Measurements from ENCODE around the gene NRG2. TPM values are rescaled to one million over a fixed set of nuclear protein-coding genes. Genes with fewer than 3 reads are reported as not detected.

Gene NRG2
- total RNA-seq, 1 experiment from 2014 or later: 0.91 TPM

DNA sequence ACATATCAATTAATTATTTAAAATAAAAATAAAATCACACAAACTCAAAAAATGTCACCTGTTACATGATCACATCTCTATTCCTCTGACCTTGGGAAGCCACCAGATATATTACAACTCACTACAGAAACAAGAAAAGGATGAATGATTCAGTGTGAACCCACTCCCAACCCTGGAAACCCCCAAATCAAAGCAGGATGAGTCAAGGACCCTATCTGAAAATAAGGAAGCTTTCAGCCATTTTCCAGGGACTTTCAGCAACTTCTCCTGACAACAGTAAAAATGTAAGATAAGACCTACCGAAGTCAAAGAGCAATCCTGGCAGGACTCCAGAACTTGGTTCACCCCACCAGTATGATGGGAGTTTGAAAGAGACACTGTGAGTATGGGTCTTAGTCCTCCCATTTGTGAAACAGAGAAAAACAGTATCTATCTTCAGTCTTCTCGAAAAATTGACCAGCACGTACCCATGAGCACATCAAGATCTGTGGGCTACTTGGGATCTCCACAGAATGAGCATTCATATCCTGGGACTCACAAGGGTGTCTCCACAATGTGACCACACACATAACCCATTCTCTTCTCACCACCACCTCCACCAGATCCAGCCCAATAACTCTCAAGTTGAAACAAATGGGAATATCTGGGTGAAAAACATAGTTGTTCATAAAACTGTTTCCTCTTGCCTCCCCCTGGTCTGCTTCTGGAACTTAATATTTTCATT lies 9.9 kb downstream of the NRG2 start:
- CTCF ChIA-PET: no interaction called here
- no peak overlapping the region for H3K4me3 ChIP-seq (replicated peaks in 1 of 2; ENCODE audit: low read depth in 1 of 2, low read length in 2 of 2)
- no peaks in the 10 kb centered on the region for H3K9me2 ChIP-seq (ENCODE audit: insufficient read depth)
- no peaks in the 10 kb centered on the region for H3K36me3 ChIP-seq (ENCODE audit: control insufficient read depth in 1 of 2, insufficient read depth in 2 of 2, low read length in 2 of 2)
- H3K9me3 ChIP-seq (ENCODE audit: control insufficient read depth in 1 of 2, insufficient read depth in 1 of 2, low read depth in 1 of 2, low read length in 2 of 2): no peaks in the 10 kb centered on the region
- H3K4me2 ChIP-seq (ENCODE audit: low read length): no peak overlapping the region
- TF ChIP-seq, protein P1, sequence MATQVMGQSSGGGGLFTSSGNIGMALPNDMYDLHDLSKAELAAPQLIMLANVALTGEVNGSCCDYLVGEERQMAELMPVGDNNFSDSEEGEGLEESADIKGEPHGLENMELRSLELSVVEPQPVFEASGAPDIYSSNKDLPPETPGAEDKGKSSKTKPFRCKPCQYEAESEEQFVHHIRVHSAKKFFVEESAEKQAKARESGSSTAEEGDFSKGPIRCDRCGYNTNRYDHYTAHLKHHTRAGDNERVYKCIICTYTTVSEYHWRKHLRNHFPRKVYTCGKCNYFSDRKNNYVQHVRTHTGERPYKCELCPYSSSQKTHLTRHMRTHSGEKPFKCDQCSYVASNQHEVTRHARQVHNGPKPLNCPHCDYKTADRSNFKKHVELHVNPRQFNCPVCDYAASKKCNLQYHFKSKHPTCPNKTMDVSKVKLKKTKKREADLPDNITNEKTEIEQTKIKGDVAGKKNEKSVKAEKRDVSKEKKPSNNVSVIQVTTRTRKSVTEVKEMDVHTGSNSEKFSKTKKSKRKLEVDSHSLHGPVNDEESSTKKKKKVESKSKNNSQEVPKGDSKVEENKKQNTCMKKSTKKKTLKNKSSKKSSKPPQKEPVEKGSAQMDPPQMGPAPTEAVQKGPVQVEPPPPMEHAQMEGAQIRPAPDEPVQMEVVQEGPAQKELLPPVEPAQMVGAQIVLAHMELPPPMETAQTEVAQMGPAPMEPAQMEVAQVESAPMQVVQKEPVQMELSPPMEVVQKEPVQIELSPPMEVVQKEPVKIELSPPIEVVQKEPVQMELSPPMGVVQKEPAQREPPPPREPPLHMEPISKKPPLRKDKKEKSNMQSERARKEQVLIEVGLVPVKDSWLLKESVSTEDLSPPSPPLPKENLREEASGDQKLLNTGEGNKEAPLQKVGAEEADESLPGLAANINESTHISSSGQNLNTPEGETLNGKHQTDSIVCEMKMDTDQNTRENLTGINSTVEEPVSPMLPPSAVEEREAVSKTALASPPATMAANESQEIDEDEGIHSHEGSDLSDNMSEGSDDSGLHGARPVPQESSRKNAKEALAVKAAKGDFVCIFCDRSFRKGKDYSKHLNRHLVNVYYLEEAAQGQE (IDR thresholded peaks at IDR 0.05; ENCODE audit: low read depth): no peak
- no peak for TF ChIP-seq ZNF274 (IDR thresholded peaks at IDR 0.05; ENCODE audit: low read depth, low read length)
- TF ChIP-seq TCF7L2 (IDR thresholded peaks at IDR 0.05; ENCODE audit: borderline replicate concordance, extremely low read depth, insufficient read depth, insufficient read length): no peak
- TF ChIP-seq FOSL1 (IDR thresholded peaks at IDR 0.05; ENCODE audit: low read depth): no peak
- no peak for TF ChIP-seq POLR2AphosphoS5 (IDR thresholded peaks at IDR 0.05; ENCODE audit: low read depth, low read length)
- TF ChIP-seq SP1 (IDR thresholded peaks at IDR 0.05; ENCODE audit: low read depth): no peak
- TF ChIP-seq EZH2phosphoT487 (IDR thresholded peaks at IDR 0.05; ENCODE audit: borderline replicate concordance): no peak
- TF ChIP-seq, protein P2, sequence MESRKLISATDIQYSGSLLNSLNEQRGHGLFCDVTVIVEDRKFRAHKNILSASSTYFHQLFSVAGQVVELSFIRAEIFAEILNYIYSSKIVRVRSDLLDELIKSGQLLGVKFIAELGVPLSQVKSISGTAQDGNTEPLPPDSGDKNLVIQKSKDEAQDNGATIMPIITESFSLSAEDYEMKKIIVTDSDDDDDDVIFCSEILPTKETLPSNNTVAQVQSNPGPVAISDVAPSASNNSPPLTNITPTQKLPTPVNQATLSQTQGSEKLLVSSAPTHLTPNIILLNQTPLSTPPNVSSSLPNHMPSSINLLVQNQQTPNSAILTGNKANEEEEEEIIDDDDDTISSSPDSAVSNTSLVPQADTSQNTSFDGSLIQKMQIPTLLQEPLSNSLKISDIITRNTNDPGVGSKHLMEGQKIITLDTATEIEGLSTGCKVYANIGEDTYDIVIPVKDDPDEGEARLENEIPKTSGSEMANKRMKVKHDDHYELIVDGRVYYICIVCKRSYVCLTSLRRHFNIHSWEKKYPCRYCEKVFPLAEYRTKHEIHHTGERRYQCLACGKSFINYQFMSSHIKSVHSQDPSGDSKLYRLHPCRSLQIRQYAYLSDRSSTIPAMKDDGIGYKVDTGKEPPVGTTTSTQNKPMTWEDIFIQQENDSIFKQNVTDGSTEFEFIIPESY (IDR thresholded peaks at IDR 0.05; ENCODE audit: extremely low read depth, insufficient replicate concordance, low read length): no peak
- no peak for TF ChIP-seq EGR1 (IDR thresholded peaks at IDR 0.05; ENCODE audit: low read depth)
- TF ChIP-seq SIN3A (IDR thresholded peaks at IDR 0.05; ENCODE audit: low read depth): no peak
- no peak for TF ChIP-seq CEBPB (IDR thresholded peaks at IDR 0.05; ENCODE audit: low read depth)
- TF ChIP-seq, protein P3, sequence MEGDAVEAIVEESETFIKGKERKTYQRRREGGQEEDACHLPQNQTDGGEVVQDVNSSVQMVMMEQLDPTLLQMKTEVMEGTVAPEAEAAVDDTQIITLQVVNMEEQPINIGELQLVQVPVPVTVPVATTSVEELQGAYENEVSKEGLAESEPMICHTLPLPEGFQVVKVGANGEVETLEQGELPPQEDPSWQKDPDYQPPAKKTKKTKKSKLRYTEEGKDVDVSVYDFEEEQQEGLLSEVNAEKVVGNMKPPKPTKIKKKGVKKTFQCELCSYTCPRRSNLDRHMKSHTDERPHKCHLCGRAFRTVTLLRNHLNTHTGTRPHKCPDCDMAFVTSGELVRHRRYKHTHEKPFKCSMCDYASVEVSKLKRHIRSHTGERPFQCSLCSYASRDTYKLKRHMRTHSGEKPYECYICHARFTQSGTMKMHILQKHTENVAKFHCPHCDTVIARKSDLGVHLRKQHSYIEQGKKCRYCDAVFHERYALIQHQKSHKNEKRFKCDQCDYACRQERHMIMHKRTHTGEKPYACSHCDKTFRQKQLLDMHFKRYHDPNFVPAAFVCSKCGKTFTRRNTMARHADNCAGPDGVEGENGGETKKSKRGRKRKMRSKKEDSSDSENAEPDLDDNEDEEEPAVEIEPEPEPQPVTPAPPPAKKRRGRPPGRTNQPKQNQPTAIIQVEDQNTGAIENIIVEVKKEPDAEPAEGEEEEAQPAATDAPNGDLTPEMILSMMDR (IDR thresholded peaks at IDR 0.05 in 2 of 3, conservative IDR thresholded peaks at IDR 0.05 in 1 of 3; ENCODE audit: borderline replicate concordance in 1 of 3, insufficient read depth in 1 of 3, low read depth in 2 of 3, low read length in 2 of 3): no peak
- no peak for TF ChIP-seq JUND (IDR thresholded peaks at IDR 0.05)
- no peak for TF ChIP-seq EZH2 (IDR thresholded peaks at IDR 0.05)
- TF ChIP-seq ELF1 (IDR thresholded peaks at IDR 0.05; ENCODE audit: borderline replicate concordance, low read depth): no peak
- no peaks in the 10 kb centered on the region for H4K20me1 ChIP-seq (ENCODE audit: insufficient read depth)
- no TSS peak for BruUV-seq (replicated peaks)
- no peak overlapping the region for H3K27ac ChIP-seq (ENCODE audit: low read depth, low read length)
- DNase-seq (ENCODE audit: low read depth, low spot score) (no peak), ATAC-seq (no peak)
- intact Hi-C loops (cut with micrococcal nuclease): no loop called here
- RAD21 ChIA-PET (ENCODE audit: low non-redundant PET in 1 of 2, low total read pairs in 2 of 2, uncharacterized antibody in 2 of 2, unreplicated experiment in 2 of 2): no interaction called here
- POLR2A ChIA-PET: no interaction called here
- H3K9ac ChIP-seq (ENCODE audit: low read length): no peak overlapping the region
- H3K79me2 ChIP-seq (ENCODE audit: insufficient read depth, low read length): no peaks in the 10 kb centered on the region
- no peaks in the 10 kb centered on the region for H3K4me1 ChIP-seq (ENCODE audit: control insufficient read depth in 1 of 2, insufficient read depth in 2 of 2, low read length in 2 of 2)
- no peak overlapping the region for H2AFZ ChIP-seq (ENCODE audit: low read depth, low read length, poor library complexity, severe bottlenecking)
- no peaks in the 10 kb centered on the region for H3K27me3 ChIP-seq (ENCODE audit: insufficient read depth, low read length)
